Cardiac septum (tissue), 1 donor: Measurements from ENCODE around the gene ARFGAP2. TPM values are rescaled to one million over a fixed set of nuclear protein-coding genes. Genes with fewer than 3 reads are reported as not detected.

Source experiments
- DNase-seq: peaks from one replicate; pipeline ENCODE4 v3.0.0-alpha.2; 2020; ENCODE audit warnings: low spot score
- intact Hi-C: fragments of 100-400 bp; cut with DNase I; formaldehyde crosslinking; loops from one replicate; pipeline ENCODE4 v1.14.0; 2022
- total RNA-seq: library from RNA; stranded (reverse); fragmentation: NEBNext Ultra II Directional; extraction: Animal tissue kit (Norgen Biotek cat#: 25700); gene quantifications from one replicate; pipeline ENCODE4 v1.2.1, GENCODE V29; 2021
- donor health status: DM: no; HTN: no; CAD: no.

ARFGAP2 gene
- total RNA-seq, 1 donor from 2014 or later, result 72.3 TPM

- intact Hi-C loops, result no loop called here
- DNase-seq, result no peak
Measured at GRCh38 chr11:47155879-47156278, 20.8 kb downstream of the ARFGAP2 start.

DNA sequence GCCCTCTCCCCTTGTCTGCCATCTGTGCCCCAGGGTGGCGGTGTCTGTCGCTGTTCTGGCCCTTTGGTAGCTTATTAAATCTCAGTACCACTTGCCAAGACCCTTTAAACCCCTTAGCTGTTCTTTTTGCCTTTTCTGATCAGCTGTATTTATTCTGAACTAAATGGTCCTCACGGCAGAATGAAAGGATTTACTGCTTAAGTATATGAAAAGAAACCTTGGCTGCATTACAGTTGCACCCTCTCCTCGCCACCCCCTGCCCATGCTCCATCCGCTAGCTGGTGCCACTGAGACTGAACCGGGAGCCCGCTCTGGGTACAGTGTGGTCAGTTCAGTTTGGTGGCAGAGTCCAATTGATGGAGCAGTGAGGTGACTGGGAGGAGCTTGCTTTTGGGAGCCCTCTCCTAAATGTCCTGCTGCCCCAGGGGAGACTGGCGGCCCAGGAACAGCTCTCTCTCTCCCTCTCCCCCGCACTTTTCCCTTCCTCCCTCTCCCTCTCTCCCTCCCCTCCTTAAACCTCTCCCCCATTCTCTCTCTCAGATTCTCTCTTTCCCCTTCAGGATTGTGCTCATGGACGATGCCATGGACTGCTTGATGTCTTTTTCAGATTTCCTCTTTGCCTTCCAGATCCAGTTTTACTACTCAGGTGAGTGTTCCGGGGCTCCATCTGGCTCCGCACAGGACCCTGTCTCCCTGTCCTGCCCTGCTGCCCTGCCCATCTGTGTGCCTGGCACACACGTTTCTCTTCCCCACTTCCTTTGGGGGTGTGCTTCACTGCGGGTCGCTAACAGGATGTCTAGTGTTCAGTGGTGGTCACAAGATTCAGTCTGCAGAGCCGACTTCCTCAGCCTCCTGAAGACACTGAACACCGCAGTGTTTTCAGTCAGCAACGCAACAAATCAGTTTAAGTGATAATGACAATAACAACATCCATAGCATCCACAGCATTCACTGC is 21.8 kb downstream of the ARFGAP2 start:
- intact Hi-C loops, result no loop called here
- DNase-seq, result no peak

GRCh38 chr11:47152953-47153950 is 23.4 kb downstream of the ARFGAP2 start:
- DNase-seq, result peak; percentile 84
- intact Hi-C loops, result loop anchor here (1.0 kb wide), 1 partner anchor 264 kb away; no protein-coding TSS in a partner anchor

GRCh38 chr11:47152126-47152952 is 24.3 kb downstream of the ARFGAP2 start:
- DNase-seq, result no peak
- intact Hi-C loops, result no loop called here

DNA sequence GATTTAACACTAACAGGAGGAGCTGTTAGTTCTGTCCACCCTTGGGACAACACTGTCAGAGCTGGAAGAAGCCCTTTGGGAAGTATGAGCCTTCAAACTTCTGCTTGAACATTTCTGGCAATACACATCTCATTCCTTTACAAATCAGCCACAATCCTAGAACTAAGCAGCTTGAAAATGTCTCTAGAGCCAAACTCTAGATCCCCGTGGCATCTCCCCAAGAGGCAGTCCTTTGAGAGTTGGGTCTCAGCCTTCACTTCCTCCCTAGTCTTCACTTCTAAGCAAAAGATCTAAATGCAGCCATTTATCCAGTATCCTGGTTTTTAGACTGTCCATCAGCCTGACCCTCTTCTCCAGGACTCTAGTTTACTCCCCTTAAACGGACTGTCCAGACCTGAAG is 26.9 kb downstream of the ARFGAP2 start:
- DNase-seq, result no peak
- intact Hi-C loops, result loop anchor here (10.0 kb wide), 1 partner anchor 145 kb away; no protein-coding TSS in a partner anchor

GRCh38 chr11:47148903-47149531 is 27.7 kb downstream of the ARFGAP2 start:
- DNase-seq, result no peak
- intact Hi-C loops, result loop anchor here (10.0 kb wide), 1 partner anchor 144 kb away; no protein-coding TSS in a partner anchor

- no peak for DNase-seq
- intact Hi-C loops, result loop anchor here (10.0 kb wide), 1 partner anchor 143 kb away; no protein-coding TSS in a partner anchor
Measured at GRCh38 chr11:47148270-47148669, 28.4 kb downstream of the ARFGAP2 start.

- intact Hi-C loops, result loop anchor here (10.0 kb wide), 1 partner anchor 143 kb away; no protein-coding TSS in a partner anchor
- no peak for DNase-seq
Measured at GRCh38 chr11:47147681-47148080, 29.0 kb downstream of the ARFGAP2 start.

DNA sequence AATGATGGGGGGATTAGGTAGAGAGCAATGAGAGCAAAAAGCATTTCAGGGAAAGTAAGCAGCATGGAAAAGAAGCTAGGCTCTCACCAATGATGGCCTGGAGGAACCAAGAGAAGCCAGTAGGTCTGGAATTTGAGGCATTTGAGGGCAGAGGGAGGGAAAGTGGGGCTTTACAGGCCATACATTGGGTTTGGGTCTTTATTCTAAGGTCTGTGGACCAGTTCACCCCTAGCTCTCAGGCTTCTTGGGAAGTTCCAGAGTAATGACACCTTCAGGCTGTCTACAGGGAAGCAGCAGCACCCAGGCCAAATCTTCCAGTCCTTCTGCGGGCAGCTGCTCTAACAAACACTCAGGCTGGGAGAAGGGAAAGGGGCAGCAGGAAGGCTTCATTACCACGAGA is 29.4 kb downstream of the ARFGAP2 start:
- intact Hi-C loops, result loop anchor here (10.0 kb wide), 1 partner anchor 142 kb away; no protein-coding TSS in a partner anchor

DNA sequence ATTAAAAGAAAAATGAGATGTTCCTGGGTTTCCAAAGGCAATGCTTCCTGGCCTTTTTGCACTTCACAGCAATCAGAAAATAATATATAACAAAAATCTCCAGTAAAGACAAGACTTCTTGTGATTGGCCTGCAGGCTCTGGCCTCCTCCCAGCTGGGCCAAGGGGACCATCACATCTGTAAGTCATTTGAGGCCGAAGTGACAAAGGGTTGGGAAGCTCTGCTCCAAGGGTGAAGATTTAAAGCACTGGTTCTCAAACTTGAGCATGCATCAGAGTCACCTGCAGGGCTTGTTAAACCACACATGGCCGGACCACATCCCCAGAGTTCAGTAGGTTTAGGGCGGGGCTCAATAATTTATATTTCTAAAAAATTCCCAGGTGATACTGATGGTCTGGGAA is 32.1 kb downstream of the ARFGAP2 start:
- intact Hi-C loops, result loop anchor here (10.0 kb wide), 1 partner anchor 140 kb away; no protein-coding TSS in a partner anchor

More for the DNA sequence above, 29.4 kb downstream of the ARFGAP2 start:
- no peak for DNase-seq

GRCh38 chr11:47143322-47143721 is 33.4 kb downstream of the ARFGAP2 start:
- intact Hi-C loops, result loop anchor here (10.0 kb wide), 1 partner anchor 139 kb away; no protein-coding TSS in a partner anchor
- DNase-seq, result no peak

More for the DNA sequence above, 32.1 kb downstream of the ARFGAP2 start:
- DNase-seq, result no peak

DNA sequence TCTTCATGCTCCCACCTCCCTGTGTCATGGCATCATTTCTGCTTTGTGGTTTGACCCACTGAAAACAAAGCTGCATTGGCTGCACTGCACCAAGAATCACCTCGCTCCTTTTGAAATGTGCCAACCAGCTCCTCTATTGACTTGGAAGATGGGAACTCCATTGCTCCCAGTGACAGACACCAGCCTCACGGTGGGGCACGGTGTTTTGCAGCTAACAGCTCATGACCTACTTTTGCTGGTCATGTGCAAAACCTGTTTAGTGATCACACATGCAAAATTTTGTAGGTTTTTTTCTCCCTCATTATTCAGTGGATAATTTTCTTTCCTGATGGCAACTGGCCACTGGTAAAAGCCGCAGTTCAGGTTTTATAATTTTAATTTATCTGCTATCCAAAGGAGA is 36.8 kb downstream of the ARFGAP2 start:
- intact Hi-C loops, result loop anchor here (10.0 kb wide), 1 partner anchor 135 kb away; no protein-coding TSS in a partner anchor
- no peak for DNase-seq

DNA sequence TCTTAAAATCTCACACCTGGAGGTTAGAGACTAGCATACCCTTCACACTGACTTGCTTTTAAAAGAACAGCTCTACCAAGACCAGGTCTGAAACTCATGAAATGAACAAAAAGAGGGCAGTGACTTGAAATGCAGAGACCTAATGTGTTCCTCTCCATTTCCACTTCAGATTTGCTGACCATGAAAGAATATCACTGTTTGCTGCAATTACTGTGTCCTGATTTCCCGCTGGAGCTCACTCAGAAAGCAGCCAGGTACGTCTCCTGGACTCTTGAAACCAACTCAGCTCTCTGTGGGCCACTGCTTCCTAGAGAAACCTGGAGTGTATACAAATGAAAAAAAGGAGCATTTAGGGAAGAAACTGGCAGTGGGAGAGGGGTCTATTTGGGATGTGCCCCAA is 39.2 kb downstream of the ARFGAP2 start:
- intact Hi-C loops, result no loop called here

DNA sequence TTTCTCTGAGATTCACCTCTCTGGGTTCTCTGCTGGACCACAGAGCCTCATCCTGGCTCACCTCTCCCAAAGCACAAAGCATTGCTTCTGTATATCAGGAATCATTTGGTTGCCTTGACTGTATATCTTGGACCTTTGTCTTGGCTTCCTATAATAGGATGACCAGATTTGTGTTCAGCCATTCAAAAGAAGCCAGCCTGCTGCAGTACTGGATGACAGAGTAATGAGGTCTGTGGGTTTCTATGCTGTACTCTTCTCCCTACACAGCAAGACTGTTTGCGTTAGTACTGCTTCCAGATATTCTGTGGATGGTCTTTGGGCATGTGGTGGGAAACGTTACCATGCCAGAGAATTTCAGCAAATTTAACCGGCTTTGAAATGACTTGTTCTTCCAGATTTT is 39.8 kb downstream of the ARFGAP2 start:
- no peak for DNase-seq
- intact Hi-C loops, result no loop called here

More for the DNA sequence above, 39.2 kb downstream of the ARFGAP2 start:
- DNase-seq, result no peak

- intact Hi-C loops, result no loop called here
- DNase-seq, result no peak
Measured at GRCh38 chr11:47136327-47136726, 40.4 kb downstream of the ARFGAP2 start.

DNA sequence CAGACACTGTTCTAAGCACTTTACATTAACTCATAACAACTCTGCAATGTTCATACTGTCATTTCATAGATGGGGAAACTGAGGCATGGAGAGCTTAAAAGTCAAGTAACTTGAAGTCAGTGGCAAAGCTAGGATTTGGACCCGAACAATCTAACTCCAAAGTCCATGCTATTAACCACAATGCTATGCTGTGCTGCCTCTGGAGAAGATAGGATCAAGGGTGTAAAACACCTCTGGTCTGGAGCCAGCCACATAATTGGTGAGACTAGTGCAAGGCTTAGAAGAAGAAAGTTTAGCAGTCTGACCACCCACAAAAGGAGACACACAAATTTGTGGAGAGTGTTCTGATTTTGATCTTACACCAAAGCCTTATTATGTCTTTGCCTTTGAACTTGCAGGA is 43.7 kb downstream of the ARFGAP2 start:
- no peak for DNase-seq
- intact Hi-C loops, result no loop called here

GRCh38 chr11:47132490-47132889 is 44.2 kb downstream of the ARFGAP2 start:
- intact Hi-C loops, result no loop called here
- no peak for DNase-seq

DNA sequence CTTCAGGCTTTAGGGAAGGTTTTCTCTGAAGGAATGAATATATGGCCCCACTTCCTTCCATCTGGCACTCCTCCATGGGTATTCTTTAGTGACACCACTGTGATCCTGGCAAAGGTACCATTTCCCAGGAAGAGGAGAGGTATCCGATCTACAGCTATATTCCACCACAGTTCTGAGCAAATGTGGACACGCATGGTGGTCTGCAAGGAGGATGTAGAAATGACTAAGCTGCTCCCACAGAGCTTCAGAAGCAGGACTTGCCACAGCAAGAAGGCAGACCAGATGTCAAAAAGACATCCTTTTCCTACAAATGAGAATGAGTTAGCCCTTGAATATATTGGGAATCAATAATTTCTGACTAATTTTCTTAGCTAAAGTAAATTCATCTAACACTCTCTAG is 45.5 kb downstream of the ARFGAP2 start:
- intact Hi-C loops, result no loop called here
- DNase-seq, result no peak
